H9 (cell line): ENCODE results near the gene ARRB1. TPM values are rescaled to one million over a fixed set of nuclear protein-coding genes. Genes with fewer than 3 reads are reported as not detected.

Experiments used
- DNase-seq: peaks from one replicate; pipeline ENCODE4 v3.0.0-alpha.2; 2017
- H2AFZ ChIP-seq: one replicate; pipeline ENCODE4 v1.6.1; 2013; ENCODE audit warnings: mild to moderate bottlenecking, low read length, control low read depth, moderate library complexity
- H2AK5ac ChIP-seq: 2 replicates; pipeline ENCODE4 v1.6.1; 2013; ENCODE audit warnings: low read length, control low read depth, mixed read lengths; ENCODE audit not compliant: insufficient read length
- H2BK120ac ChIP-seq: one replicate; pipeline ENCODE4 v1.6.1; 2013; ENCODE audit warnings: low read depth, mild to moderate bottlenecking, low read length, control low read depth, inconsistent platforms; ENCODE audit not compliant: poor library complexity, severe bottlenecking
- H2BK12ac ChIP-seq: 2 replicates; pipeline ENCODE4 v1.6.1; 2013; ENCODE audit warnings: low read length, control low read depth, mixed read lengths, low read depth; ENCODE audit not compliant: insufficient read length
- H2BK15ac ChIP-seq: 2 replicates; pipeline ENCODE4 v1.6.1; 2013; ENCODE audit warnings: low read depth, low read length, control low read depth
- H2BK20ac ChIP-seq: one replicate; pipeline ENCODE4 v1.6.1; 2013; ENCODE audit warnings: low read depth, mild to moderate bottlenecking, low read length, control low read depth, inconsistent platforms; ENCODE audit not compliant: poor library complexity, severe bottlenecking
- H2BK5ac ChIP-seq: 2 replicates; pipeline ENCODE4 v1.6.1; 2013; ENCODE audit warnings: low read length, control low read depth, mixed read lengths; ENCODE audit not compliant: insufficient read length
- H3K14ac ChIP-seq: 2 replicates; pipeline ENCODE4 v1.6.1; 2013; ENCODE audit warnings: low read length, control low read depth; ENCODE audit not compliant: insufficient read depth
- H3K18ac ChIP-seq: 2 replicates; pipeline ENCODE4 v1.6.1; 2013; ENCODE audit warnings: low read depth, mild to moderate bottlenecking, mixed read lengths, low read length, control low read depth; ENCODE audit not compliant: insufficient read length
- H3K23ac ChIP-seq: 2 replicates; pipeline ENCODE4 v1.6.1; 2013; ENCODE audit warnings: low read length, control low read depth, mixed read lengths, low read depth; ENCODE audit not compliant: insufficient read length
- H3K23me2 ChIP-seq: 2 replicates; pipeline ENCODE4 v1.6.1; 2013; ENCODE audit warnings: low read depth, mild to moderate bottlenecking, mixed read lengths, low read length, control low read depth; ENCODE audit not compliant: insufficient read length, poor library complexity, severe bottlenecking
- H3K27ac ChIP-seq: 2 replicates; pipeline ENCODE4 v1.5.1; 2013; ENCODE audit warnings: low read length, control low read depth, mixed read lengths, low read depth; ENCODE audit not compliant: insufficient read length
- H3K27me3 ChIP-seq: 2 replicates; pipeline ENCODE4 v1.6.1; 2013; ENCODE audit warnings: low read length, control low read depth, inconsistent platforms; ENCODE audit not compliant: insufficient read depth
- H3K4ac ChIP-seq: 2 replicates; pipeline ENCODE4 v1.6.1; 2013; ENCODE audit warnings: low read depth, mild to moderate bottlenecking, control low read depth, inconsistent platforms, low read length, moderate library complexity
- H3K4me1 ChIP-seq: 2 replicates; pipeline ENCODE4 v1.6.1; 2013; ENCODE audit warnings: low read length, control low read depth, inconsistent platforms; ENCODE audit not compliant: insufficient read depth
- H3K4me2 ChIP-seq: 2 replicates; pipeline ENCODE4 v1.6.1; 2013; ENCODE audit warnings: low read length, control low read depth, mixed read lengths; ENCODE audit not compliant: insufficient read length, insufficient read depth
- H3K56ac ChIP-seq: 2 replicates; pipeline ENCODE4 v1.6.1; 2013; ENCODE audit warnings: low read depth, mild to moderate bottlenecking, mixed read lengths, low read length, control low read depth; ENCODE audit not compliant: insufficient read length
- H3K79me1 ChIP-seq: 2 replicates; pipeline ENCODE4 v1.6.1; 2013; ENCODE audit warnings: low read depth, mild to moderate bottlenecking, moderate library complexity, low read length, control low read depth, inconsistent platforms; ENCODE audit not compliant: insufficient read depth, poor library complexity, severe bottlenecking
- H3K79me2 ChIP-seq: 2 replicates; pipeline ENCODE4 v1.6.1; 2013; ENCODE audit warnings: low read length, control low read depth, inconsistent platforms; ENCODE audit not compliant: insufficient read depth
- H3K9ac ChIP-seq: 2 replicates; pipeline ENCODE4 v1.6.1; 2013; ENCODE audit warnings: low read length, control low read depth, mixed read lengths; ENCODE audit not compliant: insufficient read length; ENCODE audit errors: extremely low read depth
- H3K9me3 ChIP-seq: one replicate; pipeline ENCODE4 v1.6.1; 2013; ENCODE audit warnings: low read depth, low read length, inconsistent platforms; ENCODE audit not compliant: control insufficient read depth
- H3T11ph ChIP-seq: one replicate; pipeline ENCODE4 v1.6.1; 2013; ENCODE audit warnings: mild to moderate bottlenecking, low read length, control low read depth, inconsistent platforms
- H4K20me1 ChIP-seq: one replicate; pipeline ENCODE4 v1.6.1; 2013; ENCODE audit not compliant: control insufficient read depth, insufficient read length, insufficient read depth
- H4K5ac ChIP-seq: 2 replicates; pipeline ENCODE4 v1.6.1; 2013; ENCODE audit warnings: low read depth, mild to moderate bottlenecking, mixed read lengths, low read length, control low read depth; ENCODE audit not compliant: insufficient read length
- H4K8ac ChIP-seq: replicated peaks from 2 replicates; pipeline ENCODE4 v1.6.1; 2013; ENCODE audit warnings: low read length, control low read depth, mixed read lengths, low read depth; ENCODE audit not compliant: insufficient read length
- H4K91ac ChIP-seq: 2 replicates; pipeline ENCODE4 v1.6.1; 2013; ENCODE audit warnings: low read depth, mild to moderate bottlenecking, moderate library complexity, mixed read lengths, low read length, control low read depth; ENCODE audit not compliant: insufficient read length
- H3K27ac Mint-ChIP-seq, 3 experiments: 2 replicates in 2 of 3; 3 replicates in 1 of 3; pipeline ENCODE4 v1.8.0; 2020 to 2021; ENCODE audit warnings: mixed read lengths in 3 of 3, mild to moderate bottlenecking in 1 of 3, moderate library complexity in 1 of 3
- H3K27me3 Mint-ChIP-seq: 2 replicates; pipeline ENCODE4 v1.8.0; 2021; ENCODE audit warnings: low read depth, mild to moderate bottlenecking, moderate library complexity, mixed read lengths
- H3K36me3 Mint-ChIP-seq, 3 experiments: 2 replicates in 2 of 3; 3 replicates in 1 of 3; pipeline ENCODE4 v1.8.0; 2020 to 2021; ENCODE audit warnings: low read depth in 3 of 3, mixed read lengths in 3 of 3; ENCODE audit not compliant: insufficient read depth in 1 of 3
- H3K4me1 Mint-ChIP-seq, 2 experiments: 2 replicates each; pipeline ENCODE4 v1.8.0; 2020; ENCODE audit warnings: mixed read lengths in 2 of 2
- H3K4me3 Mint-ChIP-seq, 2 experiments: 2 replicates in 1 of 2; 3 replicates in 1 of 2; pipeline ENCODE4 v1.8.0; 2020 to 2021; ENCODE audit warnings: mild to moderate bottlenecking in 2 of 2, mixed read lengths in 2 of 2, moderate library complexity in 1 of 2
- H3K9me3 Mint-ChIP-seq, 2 experiments: 2 replicates in 1 of 2; 3 replicates in 1 of 2; pipeline ENCODE4 v1.8.0; 2020; ENCODE audit warnings: mild to moderate bottlenecking in 2 of 2, mixed read lengths in 2 of 2, moderate library complexity in 1 of 2
- CTCF ChIP-seq: fragments of 200-600 bp; sonication (generic); conservative IDR thresholded peaks from 3 replicates; pipeline ENCODE4 v1.8.0; 2021; ENCODE audit warnings: antibody characterized with exemption, mild to moderate bottlenecking
- WGBS: extraction: QIAGEN DNeasy Blood & Tissue Kit; methylation state at CpG from one replicate; pipeline ENCODE4 v1.1.7; 2013; ENCODE audit warnings: missing lambda C conversion rate, low lambda C conversion rate, mixed read lengths; ENCODE audit not compliant: insufficient read length; ENCODE audit errors: extremely low coverage; 5-methylcytosine and 5-hydroxymethylcytosine counted together
- total RNA-seq: library from RNA; stranded (reverse); gene quantifications from 2 replicates; pipeline ENCODE4 v1.2.1, GENCODE V29; 2021

ARRB1 gene
- total RNA-seq, 1 experiment from 2014 or later: 20.6 TPM

- H2AFZ ChIP-seq: no peak overlapping the region
- Mint-ChIP-seq H3K36me3 (no peaks in the 10 kb centered on the region), H3K9me3 (no peaks in the 10 kb centered on the region), H3K4me1 (peaks cover 0 to 1% of the 10 kb centered on the region in 2 experiments; a peak in 2 of 4 replicates), H3K4me3 (no peak overlapping the region), H3K27me3 (no peaks in the 10 kb centered on the region; the same call in 1 of the 2 replicates), H3K27ac (no peak overlapping the region)
- H3K4ac ChIP-seq: no peak overlapping the region
- H3K27ac ChIP-seq: no peak overlapping the region
- H4K20me1 ChIP-seq: no peaks in the 10 kb centered on the region
- TF ChIP-seq CTCF: no peak
- no peak overlapping the region for H4K91ac ChIP-seq
- no peaks in the 10 kb centered on the region for H3K23me2 ChIP-seq
- H4K8ac ChIP-seq: no peak overlapping the region
- no peak overlapping the region for H2AK5ac ChIP-seq
- no CpG with 5 or more reads among the region's 7 CpGs for WGBS
- H2BK5ac ChIP-seq: no peak overlapping the region
- no peak overlapping the region for H3K4me2 ChIP-seq
- no peak overlapping the region for H4K5ac ChIP-seq
- H3K56ac ChIP-seq: no peak overlapping the region
- no peak overlapping the region for H3K23ac ChIP-seq
- no peak for DNase-seq
- no peaks in the 10 kb centered on the region for H3K9me3 ChIP-seq
- H3K27me3 ChIP-seq: no peaks in the 10 kb centered on the region
- H2BK15ac ChIP-seq: no peak overlapping the region
- no peak overlapping the region for H2BK120ac ChIP-seq
- no peak overlapping the region for H3K18ac ChIP-seq
- H3K9ac ChIP-seq: no peak overlapping the region
- no peaks in the 10 kb centered on the region for H3K79me2 ChIP-seq
- H2BK12ac ChIP-seq: no peak overlapping the region
- no peaks in the 10 kb centered on the region for H3K4me1 ChIP-seq
- H3K14ac ChIP-seq: no peak overlapping the region
- no peak overlapping the region for H2BK20ac ChIP-seq
- no peak overlapping the region for H3T11ph ChIP-seq
- no peaks in the 10 kb centered on the region for H3K79me1 ChIP-seq
Measured at GRCh38 chr11:75389925-75390324, 38.5 kb upstream of the ARRB1 start.
